NCI-H82 treated with DMSO at 0.1 percent for 48 hours (cell line): Measurements from ENCODE around the gene LRMDA.

ENCODE experiments used
- DNase-seq: peaks from one replicate; lab custom pipeline; 2025; ENCODE audit not compliant: unreplicated experiment; lab: John Stamatoyannopoulos, UW

LRMDA gene

DNA sequence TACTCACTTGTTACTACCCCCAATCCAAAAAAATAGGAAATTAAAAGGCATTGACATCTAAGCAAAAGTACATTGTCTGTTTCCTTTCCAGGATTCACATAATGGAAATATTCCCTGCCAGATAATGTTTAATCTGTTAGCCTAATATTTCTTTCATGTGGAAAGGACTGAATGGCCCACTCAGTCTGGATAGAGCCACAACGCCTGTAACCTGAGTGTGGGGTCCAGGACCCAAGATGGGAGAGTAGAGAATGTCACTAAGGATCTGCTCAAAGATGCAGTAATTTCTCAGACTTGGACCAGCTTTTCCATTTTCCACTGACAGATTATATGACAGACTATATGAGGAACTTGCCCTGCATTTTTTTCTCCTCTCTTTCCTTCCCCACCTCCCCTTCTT is 1117.3 kb downstream of the LRMDA start:
- no peak for DNase-seq

DNA sequence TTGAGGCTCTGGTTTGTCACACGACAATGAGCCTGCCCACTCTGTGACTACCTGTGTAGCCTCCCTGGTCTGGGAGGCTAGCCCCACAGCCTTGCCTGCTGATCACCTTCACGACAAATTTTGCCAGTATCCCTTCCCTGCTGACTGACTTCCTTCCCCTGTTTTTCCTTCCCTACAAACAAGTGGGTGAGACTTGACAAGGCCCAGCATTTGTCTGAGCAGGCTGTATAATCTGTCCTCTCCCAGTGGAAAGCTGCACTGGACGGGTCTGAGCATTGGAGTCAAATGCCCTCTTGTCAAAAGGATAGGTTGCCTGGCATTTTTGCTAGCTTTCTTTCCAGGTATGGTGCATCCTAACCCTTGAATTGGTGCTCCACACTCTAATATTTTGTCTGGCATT is 1117.7 kb downstream of the LRMDA start:
- DNase-seq: no peak

DNA sequence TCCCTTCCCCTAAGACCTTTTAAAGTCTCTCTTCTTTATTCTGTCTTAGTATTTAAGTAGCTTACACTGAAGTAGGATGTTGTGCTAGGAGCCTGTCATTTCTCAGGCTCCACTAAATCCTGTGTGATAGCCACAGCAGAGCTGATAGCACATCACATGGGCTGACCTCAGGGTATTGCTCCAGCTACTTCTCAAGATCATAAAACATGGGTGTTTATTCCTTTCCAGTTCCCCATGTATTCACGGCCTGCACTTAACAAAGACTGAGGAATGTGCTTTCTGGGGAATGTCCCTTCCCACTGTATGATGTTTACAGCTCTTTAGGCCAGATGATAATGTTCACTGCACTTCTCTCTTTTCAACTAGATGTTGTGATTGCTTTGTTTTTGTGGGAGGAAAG is 1119.4 kb downstream of the LRMDA start:
- DNase-seq: peak; percentile 16

DNA sequence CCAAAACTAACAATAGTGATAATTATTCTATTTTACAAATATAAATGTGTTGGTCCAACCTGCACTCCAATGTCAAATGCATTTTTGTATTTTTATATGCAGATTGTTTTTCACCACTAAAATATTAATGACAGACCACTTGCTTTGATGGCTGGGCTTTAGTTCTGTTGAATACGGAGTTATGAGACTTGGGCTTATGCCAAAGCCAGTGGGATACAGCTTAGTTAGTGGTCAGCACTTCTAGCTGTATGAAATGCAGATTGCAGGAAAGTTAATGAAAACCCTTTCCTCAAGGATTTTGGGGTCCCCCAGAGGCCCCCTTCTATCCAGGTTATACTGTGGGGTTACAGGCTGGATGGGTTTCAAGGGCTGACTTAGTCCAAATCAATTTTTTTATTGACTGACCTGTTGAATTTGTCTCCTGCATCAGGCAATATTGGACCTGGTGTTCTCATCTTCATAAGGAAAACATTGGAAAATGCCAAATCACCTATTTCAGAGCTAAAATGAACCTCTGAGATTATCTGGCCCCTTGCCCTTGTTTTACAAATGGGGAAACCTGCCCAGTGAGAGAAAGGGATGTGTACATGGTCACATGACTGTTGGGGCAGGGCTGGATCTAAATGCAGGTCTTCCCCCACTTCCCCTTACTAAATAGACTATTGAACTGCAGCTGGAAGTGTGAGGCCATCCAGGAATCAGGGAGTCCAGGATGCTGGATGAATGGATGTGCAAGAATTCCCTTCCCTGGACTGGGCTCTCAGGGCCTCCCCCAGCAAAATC is 1120.9 kb downstream of the LRMDA start:
- DNase-seq: no peak

DNA sequence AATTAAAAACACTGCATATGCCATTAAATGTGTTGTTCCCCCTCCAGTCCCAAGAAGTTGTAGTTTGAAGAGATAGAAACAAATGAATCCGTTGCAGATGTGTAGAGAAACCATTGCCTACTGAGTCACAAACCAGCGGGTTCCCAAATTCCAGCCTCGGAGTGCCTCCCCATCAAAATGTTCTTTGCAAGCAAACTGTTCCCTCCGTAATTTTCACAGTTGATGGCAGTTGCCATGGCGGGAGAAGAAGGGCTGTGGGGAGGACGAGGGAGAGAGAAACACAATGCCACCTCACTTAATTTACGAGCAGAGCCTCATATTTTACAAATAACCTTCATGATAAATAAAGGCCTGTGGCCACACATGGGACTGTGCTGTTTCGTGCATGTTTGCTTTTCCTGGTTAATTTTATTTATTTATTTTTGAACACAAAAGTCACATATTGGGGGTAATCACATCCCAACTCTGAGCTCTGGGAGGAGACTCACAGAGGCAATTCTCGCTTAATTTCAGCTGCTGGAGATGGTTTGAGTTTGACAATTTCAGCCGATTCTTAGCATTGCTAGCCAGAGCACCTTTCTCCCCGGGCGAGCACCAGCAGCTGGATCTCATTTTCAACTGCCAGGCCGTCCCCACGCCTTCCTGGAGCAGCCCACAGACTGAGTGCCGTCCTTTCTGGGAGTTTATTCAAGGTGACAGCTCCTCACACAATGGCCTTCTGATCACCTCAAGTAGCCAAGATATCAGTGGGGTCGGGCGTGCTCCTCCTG is 1122.0 kb downstream of the LRMDA start:
- DNase-seq: no peak

DNA sequence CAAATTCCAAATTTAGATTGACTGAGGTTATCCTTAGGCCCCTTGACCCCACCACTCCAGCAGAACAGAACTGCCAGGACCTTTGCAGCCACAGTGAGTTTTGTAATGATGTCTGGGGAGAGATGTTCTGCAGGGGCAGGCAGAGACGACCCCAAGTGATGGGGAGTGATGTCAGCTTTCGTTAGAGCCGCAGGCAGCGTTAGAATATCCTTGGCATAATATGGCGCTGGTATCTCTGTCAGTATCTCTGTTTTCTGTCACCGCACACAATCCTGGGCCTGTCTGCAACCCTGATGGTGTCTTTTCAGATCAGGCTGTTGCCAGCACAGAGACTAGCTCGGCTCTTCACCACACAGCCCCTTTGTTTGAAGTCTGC is 1122.6 kb downstream of the LRMDA start:
- no peak for DNase-seq

DNA sequence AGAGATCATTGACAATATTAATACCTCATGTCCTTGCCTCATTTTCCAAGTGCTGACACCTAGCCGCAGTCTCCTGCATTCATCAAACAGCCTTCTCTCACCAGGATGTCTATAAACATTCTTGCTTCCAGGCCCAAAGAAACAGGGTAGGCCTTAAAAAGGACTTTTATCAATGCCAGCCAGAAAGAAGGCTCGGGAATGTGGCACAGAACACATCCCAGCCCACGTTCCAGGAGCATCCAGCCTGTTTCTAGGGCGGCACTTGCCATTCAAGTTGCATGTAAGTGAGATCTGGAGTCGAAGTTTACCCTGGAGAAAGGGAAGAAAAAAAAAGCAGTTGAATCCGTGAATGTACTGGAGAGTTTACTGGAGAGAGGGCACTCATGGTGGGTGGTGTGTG is 1123.1 kb downstream of the LRMDA start:
- DNase-seq: no peak

DNA sequence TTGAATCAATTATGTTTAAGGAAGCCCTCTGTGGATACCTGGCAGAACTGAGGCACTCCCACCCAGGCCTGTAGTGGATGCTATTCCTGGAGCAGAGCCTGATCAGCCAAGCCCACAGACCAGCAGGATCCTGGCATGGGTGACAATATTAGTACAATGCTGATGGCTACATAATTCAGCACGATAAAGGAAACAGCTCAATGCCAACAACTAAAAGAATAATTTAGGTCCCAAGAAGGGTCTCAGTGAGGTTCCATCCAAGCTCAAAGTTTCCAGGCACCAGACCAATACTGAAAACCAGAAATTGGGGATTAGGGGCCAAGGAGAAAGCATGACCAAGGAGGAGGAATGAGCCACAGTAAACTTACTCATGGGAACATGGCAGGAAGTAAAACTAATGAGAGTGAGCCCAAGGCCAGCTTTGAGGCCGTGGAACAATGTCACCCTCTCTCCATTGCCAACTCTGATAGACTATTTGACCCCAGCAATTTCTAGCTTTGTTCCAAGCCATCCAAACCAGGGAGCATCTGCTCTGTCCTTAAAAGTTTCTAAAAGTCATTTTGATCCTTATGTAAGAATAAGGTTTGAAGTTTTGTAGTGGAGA is 1123.7 kb downstream of the LRMDA start:
- DNase-seq: no peak

DNA sequence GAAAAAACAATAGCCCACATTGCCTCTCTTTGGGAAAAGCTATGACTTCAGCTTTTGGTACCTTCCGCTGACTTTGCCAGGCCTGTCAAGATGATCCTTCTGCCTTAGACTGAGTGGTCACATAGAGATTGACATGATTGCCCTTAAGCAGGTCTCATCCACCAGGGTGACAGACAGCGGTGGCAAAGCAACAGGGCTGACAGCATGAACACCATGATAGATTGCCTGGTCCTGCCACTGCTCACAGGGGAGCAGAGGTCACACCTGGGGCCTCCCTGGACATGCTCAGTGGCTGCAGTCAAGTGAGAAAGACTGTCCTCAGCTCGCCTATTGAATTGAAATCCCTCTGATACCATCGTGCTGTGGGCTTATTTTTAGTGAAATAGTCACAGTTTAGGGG is 1125.9 kb downstream of the LRMDA start:
- DNase-seq: no peak

DNA sequence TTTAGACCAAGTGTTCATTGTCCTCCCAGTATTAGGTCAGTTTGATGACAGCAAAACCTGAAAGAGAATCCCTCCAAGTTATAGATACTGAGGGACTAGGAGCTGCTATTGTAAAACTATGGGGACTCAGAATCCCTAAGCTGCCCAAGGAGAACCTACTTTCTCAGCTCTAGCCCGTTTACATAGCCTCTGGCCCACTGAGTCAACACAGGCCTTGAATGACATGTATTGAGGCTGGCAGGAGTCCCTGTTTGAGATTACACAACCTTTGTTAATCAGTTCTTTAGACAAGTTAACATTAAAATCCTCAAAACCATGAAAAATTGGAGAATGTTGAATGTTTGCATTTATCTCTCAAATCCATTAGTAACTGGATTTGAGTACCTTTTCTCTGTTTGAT is 1127.2 kb downstream of the LRMDA start:
- DNase-seq: no peak

DNA sequence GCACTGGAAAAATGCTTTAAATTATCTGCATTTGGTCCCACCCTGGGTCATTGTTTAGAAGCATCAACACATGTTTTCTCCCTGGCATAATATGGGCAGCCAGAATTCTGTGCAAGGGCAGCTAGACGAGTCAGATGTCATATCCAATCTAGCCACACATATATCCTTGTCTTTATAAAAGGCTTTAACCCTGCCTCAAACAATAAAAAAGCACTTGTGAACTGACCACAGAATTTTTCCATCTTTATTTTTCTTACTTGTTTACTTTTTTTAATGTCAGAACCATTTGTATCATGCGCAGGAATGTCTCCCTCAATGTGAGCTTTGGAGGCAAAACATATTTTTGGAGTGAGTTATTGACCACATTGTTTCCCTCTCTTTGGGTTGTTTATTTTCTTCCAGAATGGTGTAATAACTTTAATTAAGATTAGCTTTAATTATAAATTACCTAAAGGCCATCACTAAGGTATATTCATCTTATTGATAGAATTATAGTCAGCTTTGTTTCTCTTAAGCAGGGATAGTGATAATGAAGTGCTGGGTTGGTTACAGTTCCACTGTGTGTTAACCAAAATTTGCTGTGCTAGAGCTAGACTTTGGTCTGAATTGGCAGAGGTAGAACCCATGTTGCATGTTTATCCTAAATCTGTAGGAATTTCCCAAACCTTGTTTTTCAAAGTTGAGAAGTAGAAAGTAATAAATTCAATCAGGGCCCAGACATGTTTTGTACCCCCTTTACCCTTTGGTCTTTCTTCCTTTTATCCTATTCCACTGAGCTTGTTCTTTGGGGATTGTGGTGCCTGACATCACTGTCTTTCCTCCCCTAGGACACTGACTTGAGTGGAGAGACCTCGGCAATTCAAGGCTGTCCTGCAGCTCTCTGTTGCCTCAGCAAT is 1127.8 kb downstream of the LRMDA start:
- DNase-seq: no peak

DNA sequence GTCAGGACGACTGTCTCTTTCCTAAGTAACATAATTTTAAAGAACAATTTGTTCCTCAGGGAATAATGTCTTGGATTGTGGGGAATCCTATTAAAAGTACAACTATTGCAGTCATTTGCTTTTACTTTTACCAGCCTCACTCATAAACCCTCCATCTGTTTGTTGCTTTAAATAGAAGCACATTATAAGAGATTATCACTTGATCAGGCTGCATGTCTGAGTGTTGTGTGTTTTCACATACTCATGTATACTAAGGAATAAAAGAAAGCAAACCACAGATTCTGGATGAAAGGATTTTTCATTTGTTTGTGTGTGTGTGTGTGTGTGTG is 1128.4 kb downstream of the LRMDA start:
- DNase-seq: peak; percentile 50

DNA sequence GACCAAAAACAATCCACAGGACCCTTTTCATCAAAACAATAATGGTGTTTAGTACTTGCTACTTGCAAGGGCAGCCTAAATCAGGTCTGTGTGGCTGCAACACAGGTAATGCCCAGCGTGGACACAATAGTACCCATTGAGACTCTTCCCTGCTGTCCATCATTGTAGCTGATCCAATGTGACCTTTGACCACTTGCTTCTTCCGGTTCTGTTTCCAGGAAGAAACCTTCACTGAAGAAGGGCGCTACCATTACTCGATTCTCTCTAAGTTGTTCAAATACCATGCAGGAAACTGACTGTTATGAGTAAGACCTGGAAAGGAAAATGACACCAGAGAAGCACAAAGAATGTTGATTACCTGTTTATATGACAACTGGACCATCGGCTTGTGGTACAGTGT is 1128.9 kb downstream of the LRMDA start:
- no peak for DNase-seq

DNA sequence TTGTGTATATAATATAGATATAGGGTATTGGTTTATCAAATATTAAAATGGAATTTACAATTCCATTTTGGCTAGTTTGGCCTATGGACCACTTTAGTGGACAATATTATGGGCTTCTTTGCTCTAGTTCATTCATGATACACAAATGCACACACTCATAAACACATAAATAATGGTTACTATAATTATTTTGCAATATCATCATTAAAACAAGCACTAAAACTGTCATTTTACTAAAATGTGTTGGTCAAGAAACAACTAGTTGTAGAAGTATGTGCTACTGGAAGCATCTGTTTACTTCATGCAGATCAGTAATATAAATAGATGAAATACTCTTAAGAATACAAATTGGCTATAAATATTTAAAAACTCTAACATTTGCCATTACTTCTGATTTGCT is 1131.9 kb downstream of the LRMDA start:
- DNase-seq: no peak

DNA sequence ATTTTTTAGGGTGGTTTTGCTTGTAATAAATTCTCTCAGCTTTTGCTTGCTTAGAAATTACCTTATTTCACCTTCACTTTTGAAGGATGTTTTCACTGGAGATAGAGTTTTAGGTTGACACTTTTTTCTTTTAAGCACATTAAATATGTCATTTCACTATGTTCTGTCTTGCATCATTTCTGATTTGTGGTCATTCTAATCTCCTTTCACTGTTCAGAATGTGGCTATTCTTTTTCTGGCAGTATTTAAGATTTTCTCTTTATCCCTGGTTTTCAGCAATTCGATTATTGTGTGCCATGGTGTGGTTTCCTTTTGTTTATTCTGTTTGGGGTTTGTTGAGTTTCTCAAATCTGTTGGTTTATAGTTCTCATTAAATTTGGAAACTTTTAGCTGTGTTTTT is 1140.6 kb downstream of the LRMDA start:
- DNase-seq: no peak

DNA sequence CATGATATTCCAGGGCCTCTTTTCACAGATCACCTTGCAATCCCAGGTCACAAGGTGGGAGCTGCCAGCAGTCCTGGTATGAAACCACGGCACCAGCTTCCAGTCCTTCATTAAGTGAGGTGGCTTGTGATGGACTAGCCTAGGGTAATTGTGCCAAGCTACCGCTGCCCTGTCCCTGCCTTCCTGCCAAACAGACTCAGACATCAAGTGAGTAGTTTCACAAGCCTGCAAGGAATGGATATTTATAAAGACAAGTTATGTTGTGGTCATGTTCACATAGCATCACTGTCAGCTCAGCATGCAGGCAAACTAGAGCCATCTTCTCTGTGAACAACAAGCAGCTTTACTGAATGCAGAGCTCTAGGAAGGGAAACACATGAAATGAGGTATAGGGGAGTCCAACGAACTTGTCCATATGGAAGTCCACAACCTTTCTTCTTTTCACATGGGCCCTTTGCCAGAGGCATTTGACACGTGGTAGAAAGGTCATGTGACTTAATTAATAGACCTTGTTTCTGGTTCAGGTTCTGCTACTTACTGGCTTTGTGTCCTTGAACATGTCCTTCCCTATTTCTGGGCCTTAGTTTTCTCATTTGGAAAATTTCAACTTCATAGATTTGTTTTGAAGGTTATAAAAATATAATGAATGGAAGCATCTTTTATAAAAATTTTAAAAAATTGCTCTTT is 1145.0 kb downstream of the LRMDA start:
- no peak for DNase-seq

DNA sequence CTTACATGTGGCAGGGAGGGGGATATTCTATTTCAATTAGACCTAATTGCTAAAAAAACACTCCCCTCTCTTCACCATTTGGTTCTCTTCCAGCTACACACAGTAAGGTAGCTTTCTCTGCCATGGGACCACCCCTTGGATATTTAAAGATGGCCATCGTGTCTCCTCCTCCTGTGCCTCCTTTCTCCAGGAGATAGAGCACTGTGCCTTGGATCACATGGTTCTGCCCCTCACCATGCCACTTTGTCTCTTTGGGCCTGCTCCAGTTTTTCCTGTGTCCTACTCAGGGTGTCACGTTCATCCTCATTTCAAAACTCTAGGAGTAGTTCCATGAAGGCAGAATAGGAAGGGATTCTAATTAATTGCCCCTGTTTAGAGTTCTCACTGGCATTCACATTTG is 1146.0 kb downstream of the LRMDA start:
- DNase-seq: no peak

DNA sequence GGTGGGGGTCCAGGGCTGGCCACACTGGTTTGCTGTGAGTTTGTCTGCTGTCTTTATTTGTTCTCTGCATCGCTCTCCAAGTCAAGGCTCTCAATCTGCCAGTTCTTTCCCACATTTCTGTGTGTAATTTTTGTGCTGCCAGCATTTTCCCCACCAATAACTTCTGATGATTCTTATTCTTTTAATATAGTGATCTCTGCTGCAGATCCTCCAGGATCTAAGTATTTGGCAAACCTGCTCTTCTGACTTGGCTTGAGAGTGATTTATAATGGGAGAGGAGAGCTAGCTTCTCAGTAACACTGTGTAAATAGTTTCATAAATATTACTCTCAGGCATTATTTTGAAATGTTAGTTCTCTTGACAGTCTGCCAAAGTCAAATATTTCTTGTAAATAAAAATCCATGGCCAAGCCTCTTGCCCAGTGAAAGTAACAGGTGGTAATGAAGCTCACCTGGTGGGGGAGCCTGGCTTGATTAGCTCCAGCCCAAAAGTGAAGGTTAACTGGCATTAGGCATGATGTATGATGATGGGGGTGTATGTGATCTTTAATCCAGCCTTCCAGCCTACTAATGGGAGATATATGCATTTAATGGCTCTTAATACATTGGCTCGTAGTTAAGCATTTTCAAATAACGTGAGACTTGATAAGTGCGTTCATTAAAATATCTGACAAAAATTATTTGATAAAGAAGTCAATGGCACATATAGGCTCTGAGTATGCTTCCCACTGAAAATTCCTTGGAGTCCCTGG is 1150.3 kb downstream of the LRMDA start:
- DNase-seq: no peak

DNA sequence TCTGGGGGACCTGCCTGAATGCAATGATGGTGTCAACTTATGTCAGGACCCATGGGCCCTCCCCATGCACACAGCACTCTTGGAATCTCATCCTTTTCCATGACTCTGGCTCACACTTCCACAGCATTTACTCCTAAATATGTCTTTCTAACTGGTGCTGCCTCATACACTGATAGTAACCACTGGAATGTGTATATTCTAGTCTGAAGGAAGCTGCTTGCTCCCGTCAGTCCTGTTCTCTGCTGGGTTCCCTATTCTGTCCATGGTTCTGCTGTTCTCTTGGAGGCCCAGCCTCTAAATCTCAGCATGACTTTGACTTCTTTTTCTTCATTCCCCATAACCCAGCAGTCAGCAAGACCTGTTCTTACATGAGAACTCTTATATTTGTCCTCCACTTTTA is 1151.1 kb downstream of the LRMDA start:
- no peak for DNase-seq

DNA sequence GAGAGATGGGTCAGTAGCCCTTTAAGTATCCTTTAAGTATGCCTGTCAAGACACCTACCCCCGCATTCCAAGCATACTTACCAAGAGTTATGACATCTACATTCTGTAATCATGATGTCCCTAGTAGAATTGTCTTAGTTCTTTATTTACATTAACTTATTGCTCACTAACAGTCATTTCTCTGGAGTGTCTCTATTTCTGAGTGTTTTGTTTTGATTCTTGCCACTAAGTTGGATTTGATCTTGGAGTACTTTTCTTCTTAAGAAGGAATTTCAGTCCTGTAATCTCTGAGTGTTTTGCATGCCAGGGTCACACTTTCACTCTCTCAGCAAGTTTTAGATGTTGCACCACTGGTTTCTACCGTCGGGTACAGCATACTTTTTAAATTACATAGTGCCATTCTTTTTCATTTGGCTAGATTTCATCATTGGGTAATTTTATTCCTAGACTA is 1152.3 kb downstream of the LRMDA start:
- no peak for DNase-seq
